Stimulated activated naive CD8-positive, alpha-beta T cell treated with anti-CD3 and anti-CD28 coated beads, Interleukin-15, Interleukin-2, amounts not matched to agents 100 U/mL and 50 U/mL, for 24 hours (primary cell): ENCODE measurements around the gene DPEP1.

Source experiments
- ATAC-seq: fragments of 150-1000 bp; cut with Tn5 transposase; one replicate; pipeline ENCODE4 v1.10.0; 2021
- DNase-seq: peaks from one replicate; pipeline ENCODE4 v3.0.0; 2021

DPEP1 gene

GRCh38 chr16:89598199-89598598 lies 15.2 kb upstream of the DPEP1 start:
- no peak for DNase-seq
- no peak for ATAC-seq

- DNase-seq (peak; percentile 62), ATAC-seq (peak; percentile 30)
Measured at GRCh38 chr16:89599451-89599858, 14.0 kb upstream of the DPEP1 start.

- DNase-seq: no peak
- no peak for ATAC-seq
Measured at GRCh38 chr16:89599902-89600301, 13.5 kb upstream of the DPEP1 start.

- ATAC-seq: no peak
- no peak for DNase-seq
Measured at GRCh38 chr16:89600427-89600826, 13.0 kb upstream of the DPEP1 start.

- no peak for DNase-seq
- no peak for ATAC-seq
Measured at GRCh38 chr16:89600956-89601355, 12.5 kb upstream of the DPEP1 start.

GRCh38 chr16:89601906-89602272 lies 11.6 kb upstream of the DPEP1 start:
- ATAC-seq (no peak), DNase-seq (no peak)

GRCh38 chr16:89602273-89602951 lies 11.0 kb upstream of the DPEP1 start:
- DNase-seq (peak; percentile 75), ATAC-seq (peak; percentile 91)

GRCh38 chr16:89602952-89603590 lies 10.4 kb upstream of the DPEP1 start:
- ATAC-seq: no peak

GRCh38 chr16:89604764-89605163 lies 8.7 kb upstream of the DPEP1 start:
- no peak for DNase-seq
- no peak for ATAC-seq

More at GRCh38 chr16:89602952-89603590, 10.4 kb upstream of the DPEP1 start:
- DNase-seq: no peak

GRCh38 chr16:89605186-89605970 lies 8.1 kb upstream of the DPEP1 start:
- DNase-seq (no peak), ATAC-seq (no peak)

GRCh38 chr16:89606006-89606405 lies 7.4 kb upstream of the DPEP1 start:
- ATAC-seq (no peak), DNase-seq (no peak)

GRCh38 chr16:89607453-89607852 lies 6.0 kb upstream of the DPEP1 start:
- ATAC-seq: no peak
- DNase-seq: no peak

GRCh38 chr16:89607937-89608740 lies 5.3 kb upstream of the DPEP1 start:
- ATAC-seq: no peak
- DNase-seq: no peak

- DNase-seq: no peak
- ATAC-seq: no peak
Measured at GRCh38 chr16:89610108-89610453, 3.4 kb upstream of the DPEP1 start.

GRCh38 chr16:89612415-89613166 lies 851 bp upstream of the DPEP1 start:
- no peak for ATAC-seq
- no peak for DNase-seq

- DNase-seq (no peak), ATAC-seq (no peak)
Measured at GRCh38 chr16:89613954-89614459, 565 bp downstream of the DPEP1 start.

- ATAC-seq: no peak
Measured at GRCh38 chr16:89615176-89615575, 1.7 kb downstream of the DPEP1 start.

GRCh38 chr16:89615596-89616090 lies 2.2 kb downstream of the DPEP1 start:
- no peak for ATAC-seq
- peak; percentile 52 for DNase-seq

More at GRCh38 chr16:89615176-89615575, 1.7 kb downstream of the DPEP1 start:
- no peak for DNase-seq

GRCh38 chr16:89616623-89617022 lies 3.2 kb downstream of the DPEP1 start:
- ATAC-seq: no peak
- no peak for DNase-seq

- no peak for ATAC-seq
- no peak for DNase-seq
Measured at GRCh38 chr16:89617036-89617435, 3.6 kb downstream of the DPEP1 start.
